GM18517 (cell line): ENCODE results near the gene SLC25A10.

Source experiments
- ATAC-seq: cut with Tn5 transposase; IDR thresholded peaks from one replicate; pipeline ENCODE4 v1.9.1; 2021; ENCODE audit warnings: mild to moderate bottlenecking, moderate library complexity; ENCODE audit not compliant: unreplicated experiment

Gene SLC25A10

GRCh38 chr17:81705518-81706231 is 6.4 kb upstream of the SLC25A10 start:
- no peak for ATAC-seq

GRCh38 chr17:81706232-81706611 is 5.9 kb upstream of the SLC25A10 start:
- ATAC-seq = no peak

GRCh38 chr17:81706757-81707624 is 5.1 kb upstream of the SLC25A10 start:
- ATAC-seq = no peak

- ATAC-seq = no peak
Measured at GRCh38 chr17:81707725-81708646, 4.1 kb upstream of the SLC25A10 start.

GRCh38 chr17:81708739-81709185 is 3.3 kb upstream of the SLC25A10 start:
- ATAC-seq = no peak

- ATAC-seq = no peak
Measured at GRCh38 chr17:81710514-81711308, 1.4 kb upstream of the SLC25A10 start.

- ATAC-seq = no peak
Measured at GRCh38 chr17:81712468-81713003, 452 bp downstream of the SLC25A10 start.

GRCh38 chr17:81713004-81713555 is 996 bp downstream of the SLC25A10 start:
- no peak for ATAC-seq

GRCh38 chr17:81713556-81714411 is 1.7 kb downstream of the SLC25A10 start:
- ATAC-seq = no peak

- no peak for ATAC-seq
Measured at GRCh38 chr17:81714412-81715106, 2.5 kb downstream of the SLC25A10 start.

GRCh38 chr17:81715107-81715871 is 3.2 kb downstream of the SLC25A10 start:
- no peak for ATAC-seq

GRCh38 chr17:81715872-81716673 is 4.0 kb downstream of the SLC25A10 start:
- no peak for ATAC-seq

GRCh38 chr17:81716674-81716996 is 4.6 kb downstream of the SLC25A10 start:
- no peak for ATAC-seq

- ATAC-seq = no peak
Measured at GRCh38 chr17:81717049-81717765, 5.1 kb downstream of the SLC25A10 start.

- no peak for ATAC-seq
Measured at GRCh38 chr17:81717766-81718089, 5.6 kb downstream of the SLC25A10 start.
